Measurements from ENCODE around the gene VIPAS39.
A peak's percentile ranks its signal among the peaks of the same experiment; 100 is the strongest.

VIPAS39 gene

GRCh38 chr14:77457522-77458248, at the start of gene VIPAS39, which contains the start of gene AHSA1:
TSS of gene VIPAS39 (minus strand) at chr14:77457601. CDS start at chr14:77454102, 3,499 bp downstream.
TSS of gene AHSA1 (plus strand) at chr14:77458093. CDS start at chr14:77458190, 97 bp downstream.
- no peak for TF ChIP-seq ZNF274 (IDR thresholded peaks at IDR 0.05; ENCODE audit: low read depth, low read length)
- peak within 1 kb of the TSS; percentile 90 for H3K4me3 ChIP-seq (ENCODE audit: low read length)

GRCh38 chr14:77505031-77505430, 47.6 kb upstream of the VIPAS39 start:
- no peak for TF ChIP-seq ZNF274 (IDR thresholded peaks at IDR 0.05; ENCODE audit: low read depth, low read length)
- no peak overlapping the region for H3K4me3 ChIP-seq (ENCODE audit: low read length)

- no peak for TF ChIP-seq ZNF274 (IDR thresholded peaks at IDR 0.05; ENCODE audit: low read depth, low read length)
These were observed 45.7 kb upstream of the VIPAS39 start for GRCh38 chr14:77503138-77503537.

GRCh38 chr14:77502109-77502782, 44.8 kb upstream of the VIPAS39 start:
- TF ChIP-seq ZNF274 (IDR thresholded peaks at IDR 0.05; ENCODE audit: low read depth, low read length): no peak
- no peak overlapping the region for H3K4me3 ChIP-seq (ENCODE audit: low read length)

More at GRCh38 chr14:77503138-77503537, 45.7 kb upstream of the VIPAS39 start:
- no peak overlapping the region for H3K4me3 ChIP-seq (ENCODE audit: low read length)

- H3K4me3 ChIP-seq (ENCODE audit: low read length): peak overlapping the region; percentile 54; the same call in 1 of the 2 replicates
- no peak for TF ChIP-seq ZNF274 (IDR thresholded peaks at IDR 0.05; ENCODE audit: low read depth, low read length)
These were observed 41.7 kb upstream of the VIPAS39 start for GRCh38 chr14:77498984-77499527.

GRCh38 chr14:77498120-77498979, 40.9 kb upstream of the VIPAS39 start, which contains the start of gene ISM2:
TSS of gene ISM2 (minus strand) at chr14:77498816. CDS start at chr14:77498793, 23 bp downstream.
- peak within 1 kb of the TSS; percentile 54; the same call in 1 of the 2 replicates for H3K4me3 ChIP-seq (ENCODE audit: low read length)
- no peak for TF ChIP-seq ZNF274 (IDR thresholded peaks at IDR 0.05; ENCODE audit: low read depth, low read length)

GRCh38 chr14:77495334-77495733, 37.9 kb upstream of the VIPAS39 start:
- TF ChIP-seq ZNF274 (IDR thresholded peaks at IDR 0.05; ENCODE audit: low read depth, low read length): no peak
- no peak overlapping the region for H3K4me3 ChIP-seq (ENCODE audit: low read length)

- H3K4me3 ChIP-seq (ENCODE audit: low read length): no peak overlapping the region
- TF ChIP-seq ZNF274 (IDR thresholded peaks at IDR 0.05; ENCODE audit: low read depth, low read length): no peak
These were observed 33.7 kb upstream of the VIPAS39 start for GRCh38 chr14:77491056-77491455.

GRCh38 chr14:77490347-77490986, 33.1 kb upstream of the VIPAS39 start:
- H3K4me3 ChIP-seq (ENCODE audit: low read length): no peak overlapping the region
- no peak for TF ChIP-seq ZNF274 (IDR thresholded peaks at IDR 0.05; ENCODE audit: low read depth, low read length)

- H3K4me3 ChIP-seq (ENCODE audit: low read length): no peak overlapping the region
These were observed 31.6 kb upstream of the VIPAS39 start for GRCh38 chr14:77489041-77489440.

GRCh38 chr14:77488558-77488957, 31.2 kb upstream of the VIPAS39 start:
- TF ChIP-seq ZNF274 (IDR thresholded peaks at IDR 0.05; ENCODE audit: low read depth, low read length): no peak
- H3K4me3 ChIP-seq (ENCODE audit: low read length): no peak overlapping the region

More at GRCh38 chr14:77489041-77489440, 31.6 kb upstream of the VIPAS39 start:
- TF ChIP-seq ZNF274 (IDR thresholded peaks at IDR 0.05; ENCODE audit: low read depth, low read length): no peak

GRCh38 chr14:77485901-77486678, 28.7 kb upstream of the VIPAS39 start:
- TF ChIP-seq ZNF274 (IDR thresholded peaks at IDR 0.05; ENCODE audit: low read depth, low read length): no peak
- H3K4me3 ChIP-seq (ENCODE audit: low read length): no peak overlapping the region
